Loucy (cell line): ENCODE results near the gene RALGAPA1.

Experiments used
- CTCF ChIP-seq: fragments of 200-600 bp; sonication (generic); conservative IDR thresholded peaks from 2 replicates; pipeline ENCODE4 v1.5.1; 2014; ENCODE audit warnings: mild to moderate bottlenecking, antibody characterized with exemption, low read length
- EZH2phosphoT487 ChIP-seq: fragments of 200-600 bp; IDR thresholded peaks from 2 replicates; pipeline ENCODE4 v1.6.1; 2018; ENCODE audit warnings: antibody characterized with exemption, mild to moderate bottlenecking, moderate library complexity, borderline replicate concordance

- TF ChIP-seq CTCF (no peak), EZH2phosphoT487 (no peak)
Measured at GRCh38 chr14:35827678-35828472, 18.8 kb upstream of the RALGAPA1 start.
